ENCODE measurements around the gene MRAP.

- no peak for TF ChIP-seq CTCF (IDR thresholded peaks at IDR 0.05; ENCODE audit: low read depth, low read length, poor library complexity, severe bottlenecking)
- TF ChIP-seq EZH2phosphoT487 (IDR thresholded peaks at IDR 0.05; ENCODE audit: borderline replicate concordance, low read length): no peak
Measured at GRCh38 chr21:32311621-32312020, 13.0 kb downstream of the MRAP start.
